Measurements from ENCODE around the gene ZNF597.

- no peak for TF ChIP-seq ATF3 (IDR thresholded peaks at IDR 0.05)
- TF ChIP-seq CTCF (IDR thresholded peaks at IDR 0.05 in 2 of 3, conservative IDR thresholded peaks at IDR 0.05 in 1 of 3; ENCODE audit: borderline replicate concordance in 1 of 3, insufficient read depth in 1 of 3, low read depth in 2 of 3, low read length in 2 of 3) = no peak
- no peak for TF ChIP-seq ZNF274 (IDR thresholded peaks at IDR 0.05; ENCODE audit: low read depth, low read length)
- no peak for TF ChIP-seq POLR2AphosphoS5 (IDR thresholded peaks at IDR 0.05; ENCODE audit: low read depth, low read length)
- no peak for TF ChIP-seq TCF7L2 (IDR thresholded peaks at IDR 0.05; ENCODE audit: borderline replicate concordance, extremely low read depth, insufficient read depth, insufficient read length)
- no peak for TF ChIP-seq POLR2A (IDR thresholded peaks at IDR 0.05; ENCODE audit: borderline replicate concordance, extremely low read depth, insufficient read depth, insufficient read length)
- no peak for TF ChIP-seq YY1 (IDR thresholded peaks at IDR 0.05; ENCODE audit: extremely low read depth, insufficient replicate concordance, low read depth, low read length)
- no peak for TF ChIP-seq REST (IDR thresholded peaks at IDR 0.05; ENCODE audit: low read depth)
- no peak for TF ChIP-seq EZH2 (IDR thresholded peaks at IDR 0.05)
- TF ChIP-seq SP1 (IDR thresholded peaks at IDR 0.05; ENCODE audit: low read depth) = no peak
- TF ChIP-seq EZH2phosphoT487 (IDR thresholded peaks at IDR 0.05; ENCODE audit: borderline replicate concordance) = no peak
Measured at GRCh38 chr16:3485097-3485745, 41.9 kb upstream of the ZNF597 start.
